ENCODE results near the gene PIP5K1C.

The PIP5K1C gene

GRCh38 chr19:3634496-3635045 lies 65.7 kb downstream of the PIP5K1C start:
- no peak for TF ChIP-seq CTCF (IDR thresholded peaks at IDR 0.05; ENCODE audit: borderline replicate concordance, extremely low read depth, low read length, poor library complexity, severe bottlenecking)
- no peak for TF ChIP-seq EZH2 (IDR thresholded peaks at IDR 0.05; ENCODE audit: borderline replicate concordance, low read depth, low read length, severe bottlenecking)
- no peaks in the 10 kb centered on the region for H3K9me3 ChIP-seq (ENCODE audit: insufficient read depth, low read length, severe bottlenecking)
- peaks cover 36% of the 10 kb centered on the region for H3K36me3 ChIP-seq (ENCODE audit: insufficient read depth, low read length)
- H3K4me3 ChIP-seq (ENCODE audit: low read depth in 1 of 2, low read length in 2 of 2), result no peak overlapping the region
- H3K9ac ChIP-seq (ENCODE audit: low read depth, low read length), result no peak overlapping the region
- ATAC-seq (ENCODE audit: insufficient read depth, low read depth) (no peak), DNase-seq (no peak)
- H3K27me3 ChIP-seq (ENCODE audit: insufficient read depth, low read length, poor library complexity), result no peaks in the 10 kb centered on the region
- H2AFZ ChIP-seq (ENCODE audit: low read depth, low read length), result no peak overlapping the region
- peaks cover 3% of the 10 kb centered on the region; the same call in 1 of the 2 replicates for H4K20me1 ChIP-seq (ENCODE audit: insufficient read depth, low read length)
- no peak overlapping the region for H3K4me2 ChIP-seq (ENCODE audit: insufficient read depth, low read length)
- H3K4me1 ChIP-seq (ENCODE audit: insufficient read depth, low read length), result no peaks in the 10 kb centered on the region
- H3K79me2 ChIP-seq (ENCODE audit: insufficient read depth, low read length), result no peaks in the 10 kb centered on the region
- H3K27ac ChIP-seq (ENCODE audit: low read length), result no peak overlapping the region

GRCh38 chr19:3633559-3633988 lies 66.7 kb downstream of the PIP5K1C start:
- Histone ChIP-seq H3K4me2 (ENCODE audit: insufficient read depth, low read length) (no peak overlapping the region), H3K4me3 (ENCODE audit: low read depth in 1 of 2, low read length in 2 of 2) (no peak overlapping the region), H3K27me3 (ENCODE audit: insufficient read depth, low read length, poor library complexity) (no peaks in the 10 kb centered on the region), H3K27ac (ENCODE audit: low read length) (no peak overlapping the region), H3K9ac (ENCODE audit: low read depth, low read length) (no peak overlapping the region), H3K36me3 (ENCODE audit: insufficient read depth, low read length) (peaks cover 27% of the 10 kb centered on the region), H4K20me1 (ENCODE audit: insufficient read depth, low read length) (peaks cover 3% of the 10 kb centered on the region; the same call in 1 of the 2 replicates), H3K79me2 (ENCODE audit: insufficient read depth, low read length) (no peaks in the 10 kb centered on the region), H2AFZ (ENCODE audit: low read depth, low read length) (no peak overlapping the region), H3K4me1 (ENCODE audit: insufficient read depth, low read length) (no peaks in the 10 kb centered on the region), H3K9me3 (ENCODE audit: insufficient read depth, low read length, severe bottlenecking) (no peaks in the 10 kb centered on the region)
- TF ChIP-seq EZH2 (IDR thresholded peaks at IDR 0.05; ENCODE audit: borderline replicate concordance, low read depth, low read length, severe bottlenecking) (no peak), CTCF (IDR thresholded peaks at IDR 0.05; ENCODE audit: borderline replicate concordance, extremely low read depth, low read length, poor library complexity, severe bottlenecking) (no peak)
- no peak for DNase-seq
- no peak for ATAC-seq (ENCODE audit: insufficient read depth, low read depth)

- Histone ChIP-seq H3K4me3 (ENCODE audit: low read depth in 1 of 2, low read length in 2 of 2) (no peak overlapping the region), H3K9me3 (ENCODE audit: insufficient read depth, low read length, severe bottlenecking) (no peaks in the 10 kb centered on the region), H3K4me1 (ENCODE audit: insufficient read depth, low read length) (no peaks in the 10 kb centered on the region), H3K9ac (ENCODE audit: low read depth, low read length) (no peak overlapping the region), H4K20me1 (ENCODE audit: insufficient read depth, low read length) (peaks cover 3% of the 10 kb centered on the region; the same call in 1 of the 2 replicates), H3K4me2 (ENCODE audit: insufficient read depth, low read length) (no peak overlapping the region), H3K27me3 (ENCODE audit: insufficient read depth, low read length, poor library complexity) (no peaks in the 10 kb centered on the region), H3K79me2 (ENCODE audit: insufficient read depth, low read length) (no peaks in the 10 kb centered on the region), H3K36me3 (ENCODE audit: insufficient read depth, low read length) (peaks cover 22% of the 10 kb centered on the region), H3K27ac (ENCODE audit: low read length) (no peak overlapping the region), H2AFZ (ENCODE audit: low read depth, low read length) (no peak overlapping the region)
- no peak; the same call in 2 of the 3 replicates for ATAC-seq (ENCODE audit: insufficient read depth, low read depth)
- TF ChIP-seq CTCF (IDR thresholded peaks at IDR 0.05; ENCODE audit: borderline replicate concordance, extremely low read depth, low read length, poor library complexity, severe bottlenecking), result no peak
- TF ChIP-seq EZH2 (IDR thresholded peaks at IDR 0.05; ENCODE audit: borderline replicate concordance, low read depth, low read length, severe bottlenecking), result no peak
- DNase-seq, result no peak
These were observed 67.3 kb downstream of the PIP5K1C start for GRCh38 chr19:3632739-3633558.
